ENCODE data around the gene COL5A1.

- TF ChIP-seq CEBPB (IDR thresholded peaks at IDR 0.05): no peak
- no peak for TF ChIP-seq RAD21 (IDR thresholded peaks at IDR 0.05; ENCODE audit: low read depth)
- TF ChIP-seq MAX (IDR thresholded peaks at IDR 0.05): no peak
- TF ChIP-seq YY1 (IDR thresholded peaks at IDR 0.05; ENCODE audit: low read depth): no peak
- TF ChIP-seq EGR1 (IDR thresholded peaks at IDR 0.05): no peak
- no peak for TF ChIP-seq TAF1 (IDR thresholded peaks at IDR 0.05; ENCODE audit: low read depth)
- no peak for TF ChIP-seq NFIC (IDR thresholded peaks at IDR 0.05)
- TF ChIP-seq REST (IDR thresholded peaks at IDR 0.05; ENCODE audit: low read depth): no peak
These were observed 36.1 kb downstream of the COL5A1 start for GRCh38 chr9:134677743-134678142.

All from Ishikawa (cell line).